ENCODE data around the gene HOXD11.
A peak's percentile ranks its signal among the peaks of the same experiment; 100 is the strongest.

HOXD11 gene

DNA sequence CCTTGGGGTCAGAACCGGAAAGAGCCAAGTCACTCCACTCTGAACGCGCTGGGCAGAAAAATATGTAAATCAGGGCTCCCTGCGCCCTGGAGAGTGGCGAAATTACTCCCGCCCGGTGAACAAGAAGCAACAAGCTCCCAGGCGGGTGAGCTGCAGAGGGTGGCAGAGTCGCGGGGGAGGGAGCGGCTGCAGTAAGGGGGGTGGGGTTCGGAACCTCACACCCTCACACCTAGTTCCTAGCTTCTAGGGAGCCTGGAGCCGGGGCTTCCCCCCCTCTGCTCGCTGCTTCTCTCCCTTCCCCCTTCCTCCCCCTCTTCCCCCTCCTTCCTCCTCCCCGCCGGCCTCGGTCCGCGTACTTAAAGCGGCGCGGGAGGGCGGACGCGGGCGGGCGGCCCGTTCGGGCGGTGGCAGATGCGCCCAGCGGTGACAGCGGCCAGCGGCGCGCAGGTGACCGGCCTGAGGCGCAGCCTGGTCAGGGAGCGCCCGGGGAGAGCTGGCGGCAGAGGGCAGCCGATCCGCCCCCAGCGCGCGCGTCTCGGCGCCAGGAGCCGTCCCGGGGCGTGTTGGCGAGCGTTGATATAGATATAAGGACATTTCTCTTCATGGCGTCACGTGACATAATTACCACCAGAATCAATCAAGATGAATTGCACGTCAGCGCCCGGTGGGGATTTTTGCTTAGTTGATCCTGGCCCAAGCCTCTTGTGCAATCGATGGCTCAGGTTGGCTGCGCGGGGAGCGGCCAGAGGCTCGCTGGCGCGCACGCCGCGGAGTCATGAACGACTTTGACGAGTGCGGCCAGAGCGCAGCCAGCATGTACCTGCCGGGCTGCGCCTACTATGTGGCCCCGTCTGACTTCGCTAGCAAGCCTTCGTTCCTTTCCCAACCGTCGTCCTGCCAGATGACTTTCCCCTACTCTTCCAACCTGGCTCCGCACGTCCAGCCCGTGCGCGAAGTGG is at the start of gene HOXD11:
TSS of gene HOXD11 (plus strand) at position 700 of the 959 bp plus-strand sequence. CDS start at position 776, 76 bp downstream.
- no peak for DNase-seq

- no peak for DNase-seq
These were observed 43.1 kb upstream of the HOXD11 start for GRCh38 chr2:176063958-176064357.

DNA sequence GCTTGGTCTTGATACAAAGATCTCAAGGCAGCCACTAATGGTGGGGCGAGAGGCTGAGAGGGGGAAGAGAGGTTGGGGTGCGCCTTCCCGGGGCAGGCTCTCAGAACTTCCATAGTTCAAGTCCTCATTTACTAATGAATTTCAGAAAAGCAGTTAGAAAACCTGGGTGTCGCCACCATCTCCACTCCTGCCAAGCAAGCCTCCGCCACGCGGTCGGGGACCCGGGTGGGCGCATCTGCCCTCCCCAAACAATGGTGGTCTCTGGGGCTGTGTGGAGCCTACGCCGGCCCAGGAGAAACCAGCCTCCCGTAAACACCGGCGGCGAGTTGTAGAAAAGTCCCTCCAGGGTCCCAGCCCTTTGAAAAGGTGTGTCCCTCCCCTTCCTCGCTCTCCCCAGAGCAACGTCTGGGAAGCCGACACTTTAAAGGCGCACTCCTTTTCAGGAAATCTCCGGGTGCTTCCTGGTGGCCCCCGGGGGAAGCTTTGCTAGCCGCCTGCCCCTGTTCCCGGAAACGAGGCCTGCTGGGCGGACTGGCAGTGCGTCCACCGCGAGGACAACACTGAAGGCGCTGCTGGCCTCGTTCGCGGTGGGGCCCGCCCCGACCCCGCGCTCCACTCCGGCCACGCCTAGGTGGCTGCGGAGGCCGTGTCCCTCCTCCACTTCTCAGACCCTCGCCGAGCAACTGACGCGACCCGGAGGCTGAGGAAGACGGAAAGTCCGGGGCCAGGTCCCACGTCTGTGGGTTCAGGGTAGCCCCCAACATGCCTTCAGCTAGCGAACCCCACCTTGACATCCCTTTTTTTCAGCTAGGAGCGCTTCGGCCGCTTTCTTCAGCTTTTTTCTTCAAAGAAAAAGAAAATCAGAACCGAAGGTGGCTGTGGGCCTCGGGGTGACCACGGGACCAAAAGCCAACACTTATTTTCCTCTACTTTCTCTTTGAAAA is 40.2 kb upstream of the HOXD11 start:
- DNase-seq, result no peak

DNA sequence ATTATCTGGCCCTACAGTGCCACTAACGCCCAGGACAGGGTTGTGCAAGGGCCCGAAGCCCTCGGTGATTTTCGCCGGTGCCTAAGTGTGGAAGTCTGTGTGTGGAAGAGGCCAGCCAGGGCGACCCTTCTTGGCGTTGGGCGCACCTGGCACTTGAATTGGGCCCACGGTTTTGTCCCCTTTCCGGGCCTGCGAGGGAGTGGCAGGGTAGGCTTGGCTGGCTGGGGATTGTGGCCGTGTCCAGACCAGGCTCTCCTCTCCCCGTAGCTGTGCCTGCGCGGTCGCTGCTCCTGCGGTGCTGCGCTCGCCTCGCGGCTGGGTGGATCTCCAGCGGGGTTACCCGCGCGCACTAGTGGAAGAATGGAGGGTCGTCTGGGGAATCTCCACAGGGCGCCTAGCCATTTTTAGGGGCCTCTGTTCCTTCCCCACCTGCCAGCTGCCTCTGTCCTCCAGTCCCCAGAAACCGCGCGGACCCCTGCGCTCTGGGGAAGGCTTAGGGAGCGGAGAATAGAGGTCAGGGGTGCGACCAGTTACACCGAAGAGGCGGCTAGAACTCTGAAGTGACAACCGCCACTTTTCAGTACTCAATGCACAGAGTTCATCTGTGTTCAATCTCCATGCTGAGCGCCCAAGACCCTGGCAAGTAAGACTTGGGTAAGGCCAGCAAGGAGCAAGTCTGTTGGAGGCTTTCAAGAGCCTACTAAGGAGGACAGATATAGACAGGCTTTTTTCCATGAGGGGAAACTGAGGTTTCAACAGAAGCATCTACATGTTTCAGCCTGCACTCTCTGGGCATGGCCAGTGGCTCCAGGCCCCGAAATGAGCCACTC is 39.3 kb upstream of the HOXD11 start:
- no peak for DNase-seq

GRCh38 chr2:176068419-176068832 is 38.7 kb upstream of the HOXD11 start:
- DNase-seq, result no peak

GRCh38 chr2:176071330-176072291 is 35.5 kb upstream of the HOXD11 start:
- DNase-seq, result no peak

DNA sequence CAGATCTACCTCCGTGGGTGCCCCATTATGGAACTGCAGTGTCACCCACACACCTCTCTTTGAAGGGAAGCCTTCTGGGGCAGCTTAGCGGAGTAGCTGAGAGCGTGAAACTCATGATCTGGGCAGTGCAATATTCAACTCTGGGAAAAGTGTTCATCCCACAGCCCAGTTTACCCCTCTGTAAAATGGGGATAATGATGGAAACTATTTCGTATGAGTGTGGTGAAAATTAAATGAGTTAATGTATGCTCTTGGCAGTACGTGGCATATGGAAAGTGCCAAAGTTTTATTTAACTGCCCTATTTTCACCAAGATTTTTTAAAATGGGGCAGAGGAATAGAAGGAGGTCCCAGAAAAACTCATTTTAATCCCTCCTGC is 34.8 kb upstream of the HOXD11 start:
- DNase-seq, result no peak

DNA sequence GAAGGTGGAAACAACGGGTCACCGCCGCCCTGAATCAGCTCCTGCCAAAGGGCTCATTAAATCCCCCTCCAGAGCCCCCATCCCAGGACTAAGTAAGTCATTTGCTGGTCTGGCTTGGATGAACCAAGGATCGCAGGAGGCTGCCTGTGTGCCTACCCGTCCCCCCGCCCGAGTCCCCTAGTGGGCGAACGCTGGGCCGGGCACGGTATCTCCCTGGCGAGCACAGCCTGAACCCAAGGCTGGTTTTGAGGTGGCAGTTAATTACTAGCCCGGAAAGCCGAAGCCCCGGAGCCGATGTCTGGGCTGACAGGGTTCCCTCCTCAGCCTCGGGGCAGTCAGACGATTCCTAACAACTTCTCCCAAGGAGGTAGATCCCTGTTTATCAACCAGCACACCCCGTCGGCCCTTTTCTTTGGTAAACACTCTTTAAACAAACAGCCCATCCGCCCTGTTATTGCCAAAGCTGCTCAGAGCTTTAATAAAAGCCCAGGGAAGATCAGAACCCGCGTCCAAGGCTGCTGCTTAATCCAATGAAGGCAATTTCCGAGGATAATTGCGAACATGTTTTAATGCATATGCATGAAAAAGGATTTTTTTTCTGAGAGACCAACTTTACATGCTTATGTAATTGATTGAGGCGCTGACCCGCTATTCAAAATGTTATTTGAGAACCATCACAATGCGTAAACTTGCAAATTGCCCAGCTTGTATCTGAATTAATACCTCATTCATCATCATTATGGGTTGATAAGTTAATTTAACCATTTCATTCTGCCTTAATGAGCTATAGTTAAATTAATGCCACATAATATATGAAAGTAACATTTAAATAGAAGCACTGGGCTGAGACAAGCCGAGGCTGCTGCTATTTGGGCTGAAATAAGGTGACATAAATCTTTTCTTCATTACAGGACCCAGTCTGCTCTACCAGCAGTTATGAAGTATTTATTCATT is 33.9 kb upstream of the HOXD11 start:
- no peak for DNase-seq

DNA sequence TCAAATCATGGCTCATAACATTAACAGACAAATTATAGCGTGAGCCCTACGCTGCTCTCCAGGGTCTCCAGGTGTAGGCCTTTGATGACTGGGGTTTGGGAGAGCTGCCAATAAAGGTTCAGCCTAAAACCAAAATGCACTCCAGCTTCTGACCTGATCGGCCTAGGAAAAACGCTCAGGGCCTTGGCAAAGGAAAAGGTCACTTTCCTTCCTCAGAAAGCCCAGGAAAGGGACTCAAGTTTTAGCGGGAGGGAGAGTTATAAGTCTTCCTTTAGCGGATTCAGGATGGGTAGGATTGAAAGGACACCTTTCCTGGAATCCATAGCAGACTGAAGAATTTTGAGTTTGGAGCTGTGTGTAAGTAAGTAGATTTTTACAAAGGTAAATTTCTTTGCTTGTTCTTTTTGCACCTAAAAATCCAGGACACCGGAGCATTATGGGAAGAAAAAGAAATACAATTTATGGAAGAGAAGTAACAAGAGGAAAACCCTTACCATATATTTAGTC is 32.1 kb upstream of the HOXD11 start:
- DNase-seq, result no peak

DNA sequence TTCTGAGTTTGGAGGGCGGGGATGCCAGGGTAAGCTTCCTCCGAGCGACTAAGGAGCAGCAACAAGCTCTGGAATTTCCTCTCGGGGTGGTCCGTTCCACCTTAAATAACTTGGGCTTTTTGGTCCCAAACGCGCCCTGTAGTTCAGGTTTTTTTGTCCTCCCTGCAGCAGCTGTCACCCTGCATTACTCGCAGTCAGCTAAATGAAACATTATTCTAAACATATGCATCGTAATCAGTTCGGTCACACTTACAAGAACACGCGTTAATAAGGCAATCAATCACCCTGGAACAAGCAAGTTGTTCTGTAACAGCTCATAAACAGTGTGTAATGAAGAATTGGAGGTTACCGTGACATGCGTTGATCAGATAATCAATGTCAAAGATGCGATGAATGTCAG is 31.6 kb upstream of the HOXD11 start:
- DNase-seq, result no peak

- DNase-seq, result no peak
These were observed 31.0 kb upstream of the HOXD11 start for GRCh38 chr2:176076063-176076462.

DNA sequence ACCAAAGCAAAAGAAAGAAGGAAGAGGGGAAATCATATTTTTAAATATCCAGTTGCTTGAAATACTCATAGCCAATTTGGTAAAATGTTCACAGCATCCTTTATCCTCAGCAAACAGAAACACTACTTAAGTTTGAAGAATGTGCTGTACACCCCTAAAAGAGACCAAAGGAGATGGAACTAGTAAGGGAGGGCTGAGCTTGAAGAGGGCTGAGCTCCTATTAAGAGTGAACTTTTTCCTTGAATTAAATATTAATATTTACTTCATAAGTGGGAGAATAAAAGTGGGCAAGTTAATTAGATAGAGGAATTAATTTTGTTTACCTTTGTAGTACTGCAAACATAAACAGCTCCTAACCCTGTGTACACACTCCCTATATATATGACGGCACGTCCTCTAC is 30.3 kb upstream of the HOXD11 start:
- DNase-seq, result no peak

GRCh38 chr2:176078541-176079284 is 28.4 kb upstream of the HOXD11 start:
- no peak for DNase-seq

GRCh38 chr2:176079285-176079830 is 27.7 kb upstream of the HOXD11 start:
- DNase-seq, result no peak

- peak; percentile 52 for DNase-seq
These were observed 27.1 kb upstream of the HOXD11 start for GRCh38 chr2:176079831-176080539.

DNA sequence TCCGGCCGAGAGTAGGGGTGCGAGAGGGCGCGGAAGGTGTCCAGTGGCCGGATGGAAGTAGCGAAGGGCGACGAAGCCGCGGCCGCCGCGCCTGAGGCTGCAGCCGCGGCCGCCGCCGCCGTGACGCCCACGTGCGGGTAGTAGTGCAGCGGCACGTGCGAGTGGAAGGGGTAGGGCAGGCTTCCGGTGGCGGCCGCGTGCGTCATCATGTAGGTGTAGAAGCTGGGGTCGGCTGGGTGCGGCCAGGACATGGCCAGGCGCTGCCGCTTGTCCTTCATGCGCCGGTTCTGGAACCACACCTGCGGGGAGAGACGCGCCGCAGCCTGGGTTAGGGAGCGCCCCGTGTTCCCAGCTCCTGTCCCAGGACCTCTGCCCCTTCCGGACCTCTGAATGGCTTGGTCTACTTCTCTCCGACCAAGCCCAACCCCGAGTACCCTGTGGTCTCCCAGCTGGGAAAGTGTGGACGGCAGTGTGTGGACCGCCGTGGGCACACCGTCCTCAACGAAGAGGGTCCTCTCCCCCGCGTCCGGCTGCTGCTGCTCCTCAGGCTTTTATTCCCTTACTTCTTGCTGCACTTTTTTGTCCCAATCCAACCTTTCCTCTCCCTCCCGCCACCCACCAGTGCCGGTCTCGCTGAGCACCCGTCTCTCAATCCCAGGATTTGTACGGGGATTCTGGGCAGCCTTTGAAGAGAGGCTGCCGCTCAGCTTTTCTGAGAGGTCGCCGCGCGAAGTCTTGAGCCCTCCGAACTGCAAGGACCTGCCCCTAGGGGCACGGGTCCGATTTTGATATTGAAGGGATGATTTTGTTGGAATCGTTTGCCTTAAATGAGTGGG is 26.3 kb upstream of the HOXD11 start:
- DNase-seq, result no peak

GRCh38 chr2:176081376-176081836 is 25.7 kb upstream of the HOXD11 start:
- no peak for DNase-seq

All from suppressor macrophage treated with lipopolysaccharide for 4 hours (primary cell).